ENCODE measurements around the gene FTCDNL1. TPM values are rescaled to one million over a fixed set of nuclear protein-coding genes. Genes with fewer than 3 reads are reported as not detected.

FTCDNL1 gene
- total and polyA plus RNA-seq, 4 donors = 2.1 to 5.3 (median 4.1) TPM

GRCh38 chr2:199833525-199833924, 17.5 kb downstream of the FTCDNL1 start (continued):
- TF ChIP-seq, protein P1, sequence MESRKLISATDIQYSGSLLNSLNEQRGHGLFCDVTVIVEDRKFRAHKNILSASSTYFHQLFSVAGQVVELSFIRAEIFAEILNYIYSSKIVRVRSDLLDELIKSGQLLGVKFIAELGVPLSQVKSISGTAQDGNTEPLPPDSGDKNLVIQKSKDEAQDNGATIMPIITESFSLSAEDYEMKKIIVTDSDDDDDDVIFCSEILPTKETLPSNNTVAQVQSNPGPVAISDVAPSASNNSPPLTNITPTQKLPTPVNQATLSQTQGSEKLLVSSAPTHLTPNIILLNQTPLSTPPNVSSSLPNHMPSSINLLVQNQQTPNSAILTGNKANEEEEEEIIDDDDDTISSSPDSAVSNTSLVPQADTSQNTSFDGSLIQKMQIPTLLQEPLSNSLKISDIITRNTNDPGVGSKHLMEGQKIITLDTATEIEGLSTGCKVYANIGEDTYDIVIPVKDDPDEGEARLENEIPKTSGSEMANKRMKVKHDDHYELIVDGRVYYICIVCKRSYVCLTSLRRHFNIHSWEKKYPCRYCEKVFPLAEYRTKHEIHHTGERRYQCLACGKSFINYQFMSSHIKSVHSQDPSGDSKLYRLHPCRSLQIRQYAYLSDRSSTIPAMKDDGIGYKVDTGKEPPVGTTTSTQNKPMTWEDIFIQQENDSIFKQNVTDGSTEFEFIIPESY (IDR thresholded peaks at IDR 0.05) = no peak
- TF ChIP-seq RAD21 (IDR thresholded peaks at IDR 0.05) = no peak
- TF ChIP-seq RXRA (IDR thresholded peaks at IDR 0.05) = no peak

GRCh38 chr2:199830531-199830930, 20.5 kb downstream of the FTCDNL1 start:
- 92% methylated on average over 9 of the region's 9 CpGs for WGBS
- Histone ChIP-seq H3K9me3 (ENCODE audit: control insufficient read depth in 4 of 4, low read length in 3 of 4) (no peaks in the 10 kb centered on the region), H3K36me3 (ENCODE audit: control insufficient read depth in 4 of 4, insufficient read depth in 3 of 4, low read depth in 1 of 4, low read length in 3 of 4) (peaks cover 0 to 6% (median 0%) of the 10 kb centered on the region in 4 donors), H3K9ac (ENCODE audit: low read depth in 1 of 2, low read length in 2 of 2) (no peak overlapping the region), H3K27me3 (ENCODE audit: control insufficient read depth in 4 of 4, insufficient read depth in 4 of 4, low read length in 3 of 4) (no peaks in the 10 kb centered on the region), H3K4me3 (ENCODE audit: low read depth in 1 of 3, low read length in 3 of 3) (no peak overlapping the region), H3K4me1 (ENCODE audit: control insufficient read depth in 4 of 4, insufficient read depth in 4 of 4, low read length in 3 of 4) (no peaks in the 10 kb centered on the region), H3K27ac (ENCODE audit: low read depth in 1 of 2, low read length in 2 of 2) (no peak overlapping the region)
- TF ChIP-seq FOXA1 (IDR thresholded peaks at IDR 0.05) (no peak), FOXA2 (IDR thresholded peaks at IDR 0.05) (no peak), JUND (IDR thresholded peaks at IDR 0.05) (no peak), MAX (IDR thresholded peaks at IDR 0.05) (no peak), EGR1 (IDR thresholded peaks at IDR 0.05; ENCODE audit: low read depth in 2 of 2) (no peak), HNF4A (conservative IDR thresholded peaks at IDR 0.05) (no peak), TAF1 (conservative IDR thresholded peaks at IDR 0.05) (no peak), YY1 (IDR thresholded peaks at IDR 0.05) (no peak), RAD21 (IDR thresholded peaks at IDR 0.05) (no peak), SP1 (IDR thresholded peaks at IDR 0.05) (no peak), RXRA (IDR thresholded peaks at IDR 0.05) (no peak), REST (IDR thresholded peaks at IDR 0.05) (no peak), HNF4G (IDR thresholded peaks at IDR 0.05) (no peak), NR2F2 (IDR thresholded peaks at IDR 0.05) (no peak), GABPA (IDR thresholded peaks at IDR 0.05 in 1 of 2, conservative IDR thresholded peaks at IDR 0.05 in 1 of 2) (no peak)
- TF ChIP-seq, protein P2, sequence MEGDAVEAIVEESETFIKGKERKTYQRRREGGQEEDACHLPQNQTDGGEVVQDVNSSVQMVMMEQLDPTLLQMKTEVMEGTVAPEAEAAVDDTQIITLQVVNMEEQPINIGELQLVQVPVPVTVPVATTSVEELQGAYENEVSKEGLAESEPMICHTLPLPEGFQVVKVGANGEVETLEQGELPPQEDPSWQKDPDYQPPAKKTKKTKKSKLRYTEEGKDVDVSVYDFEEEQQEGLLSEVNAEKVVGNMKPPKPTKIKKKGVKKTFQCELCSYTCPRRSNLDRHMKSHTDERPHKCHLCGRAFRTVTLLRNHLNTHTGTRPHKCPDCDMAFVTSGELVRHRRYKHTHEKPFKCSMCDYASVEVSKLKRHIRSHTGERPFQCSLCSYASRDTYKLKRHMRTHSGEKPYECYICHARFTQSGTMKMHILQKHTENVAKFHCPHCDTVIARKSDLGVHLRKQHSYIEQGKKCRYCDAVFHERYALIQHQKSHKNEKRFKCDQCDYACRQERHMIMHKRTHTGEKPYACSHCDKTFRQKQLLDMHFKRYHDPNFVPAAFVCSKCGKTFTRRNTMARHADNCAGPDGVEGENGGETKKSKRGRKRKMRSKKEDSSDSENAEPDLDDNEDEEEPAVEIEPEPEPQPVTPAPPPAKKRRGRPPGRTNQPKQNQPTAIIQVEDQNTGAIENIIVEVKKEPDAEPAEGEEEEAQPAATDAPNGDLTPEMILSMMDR (IDR thresholded peaks at IDR 0.05; ENCODE audit: low read depth, low read length, missing input control) = no peak
- TF ChIP-seq, protein P3, sequence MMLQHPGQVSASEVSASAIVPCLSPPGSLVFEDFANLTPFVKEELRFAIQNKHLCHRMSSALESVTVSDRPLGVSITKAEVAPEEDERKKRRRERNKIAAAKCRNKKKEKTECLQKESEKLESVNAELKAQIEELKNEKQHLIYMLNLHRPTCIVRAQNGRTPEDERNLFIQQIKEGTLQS (IDR thresholded peaks at IDR 0.05) = no peak
- TF ChIP-seq, protein P1 (IDR thresholded peaks at IDR 0.05) = no peak
- DNase-seq (ENCODE audit: low spot score) = no peak

Data from liver (tissue), 9 donors.